ENCODE data around the gene PBXIP1. TPM values are rescaled to one million over a fixed set of nuclear protein-coding genes. Genes with fewer than 3 reads are reported as not detected.
"Not testable (repeated sequence)": the region's sequence is repeated elsewhere in the genome, so short reads cannot be mapped to it uniquely, and the experiment has no call there.

Gene PBXIP1
- total RNA-seq, 1 donor from 2014 or later = 56.2 TPM

DNA sequence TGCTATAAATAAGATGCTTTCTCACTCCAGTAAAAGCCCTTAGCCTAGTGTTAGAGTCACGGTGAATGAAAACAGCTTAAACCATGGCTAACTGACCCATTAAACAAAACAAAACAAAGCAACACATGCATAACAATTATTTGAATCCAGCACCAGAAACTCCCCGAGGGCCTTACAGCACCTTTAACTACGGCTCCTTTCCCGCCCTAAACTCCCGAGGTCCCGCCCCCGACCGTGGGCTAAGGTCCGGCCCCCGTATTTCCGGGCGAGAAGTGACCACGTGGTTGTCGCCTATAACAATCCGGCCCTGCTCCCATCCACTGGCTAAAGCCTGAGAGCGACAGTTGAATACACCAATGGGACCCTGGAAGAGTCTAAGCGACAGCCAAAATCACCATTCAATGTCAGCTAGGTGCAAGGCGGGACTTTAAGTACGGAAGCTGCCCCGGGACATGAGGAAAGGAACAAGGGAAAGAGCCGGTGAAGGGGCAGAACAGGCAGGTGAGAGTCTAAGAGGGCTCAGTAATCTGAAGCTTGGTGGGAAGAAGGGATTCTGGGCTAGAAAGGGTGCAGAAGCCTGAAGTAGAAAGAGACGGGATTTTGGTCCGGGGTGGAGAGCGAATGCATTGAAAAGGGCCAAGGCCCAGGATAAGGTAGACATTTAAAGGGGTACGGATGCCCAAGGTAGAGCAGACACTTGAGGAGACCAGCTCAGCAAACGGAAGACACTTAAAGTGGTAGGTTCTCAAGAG, 27.2 kb upstream of the PBXIP1 start, which contains the start of gene FLAD1:
Gene FLAD1, plus strand, starts transcription at position 448 of the 752 bp plus-strand sequence. CDS start 351 bp downstream, outside the sequence.
- H3K4me3 Mint-ChIP-seq = no peak within 1 kb of the TSS
- H3K27me3 Mint-ChIP-seq (ENCODE audit: low read depth) = no peaks in the 10 kb centered on the region
- H3K36me3 Mint-ChIP-seq = peaks cover 13% of the 10 kb centered on the region
- H3K9me3 Mint-ChIP-seq = no peaks in the 10 kb centered on the region
- H3K27ac Mint-ChIP-seq = no peak within 1 kb of the TSS
- no peak for TF ChIP-seq CTCF (IDR thresholded peaks at IDR 0.05; ENCODE audit: unreplicated experiment)
- peaks cover 9% of the 10 kb centered on the region for H3K4me1 Mint-ChIP-seq
- peak; percentile 93 to 94 for DNase-seq (ENCODE audit: low spot score in 2 of 2, unreplicated experiment in 2 of 2)

- H3K27ac Mint-ChIP-seq = no peak overlapping the region
- no peaks in the 10 kb centered on the region for H3K27me3 Mint-ChIP-seq (ENCODE audit: low read depth)
- no peak for TF ChIP-seq CTCF (IDR thresholded peaks at IDR 0.05; ENCODE audit: unreplicated experiment)
- no peak overlapping the region for H3K4me3 Mint-ChIP-seq
- H3K9me3 Mint-ChIP-seq = no peaks in the 10 kb centered on the region
- H3K36me3 Mint-ChIP-seq = peaks cover 13% of the 10 kb centered on the region
- no peak for DNase-seq (ENCODE audit: low spot score in 2 of 2, unreplicated experiment in 2 of 2)
- peaks cover 13% of the 10 kb centered on the region for H3K4me1 Mint-ChIP-seq
Observed at GRCh38 chr1:154982341-154982740, 26.4 kb upstream of the PBXIP1 start.

DNA sequence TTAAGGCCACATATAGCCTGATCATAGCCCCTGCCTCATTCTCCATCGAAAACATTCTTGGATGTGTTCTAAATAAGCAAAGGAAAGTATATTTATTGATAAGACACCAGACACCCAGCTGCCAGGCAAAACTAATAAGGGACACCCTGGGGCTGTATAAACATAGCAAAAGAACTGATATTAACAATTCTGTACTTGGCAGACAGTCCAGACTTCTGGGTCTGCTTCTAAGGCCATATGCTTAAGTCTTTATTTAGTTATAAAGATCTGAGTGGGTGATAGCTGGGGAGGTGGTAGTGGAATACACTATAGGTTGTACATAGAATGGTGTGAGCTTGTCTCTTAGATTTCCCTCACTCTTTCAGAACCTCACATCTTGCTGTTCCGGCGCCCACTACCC, 22.5 kb upstream of the PBXIP1 start:
- H3K36me3 Mint-ChIP-seq = peaks cover 11% of the 10 kb centered on the region
- TF ChIP-seq CTCF (IDR thresholded peaks at IDR 0.05; ENCODE audit: unreplicated experiment) = no peak
- no peaks in the 10 kb centered on the region for H3K27me3 Mint-ChIP-seq (ENCODE audit: low read depth)
- H3K27ac Mint-ChIP-seq = no peak overlapping the region
- DNase-seq (ENCODE audit: low spot score in 2 of 2, unreplicated experiment in 2 of 2) = no peak
- H3K9me3 Mint-ChIP-seq = no peaks in the 10 kb centered on the region
- peaks cover 6% of the 10 kb centered on the region for H3K4me1 Mint-ChIP-seq
- no peak overlapping the region for H3K4me3 Mint-ChIP-seq

- Mint-ChIP-seq H3K27ac (peak overlapping the region; percentile 50), H3K36me3 (peaks cover 11% of the 10 kb centered on the region)
- H3K9me3 Mint-ChIP-seq; H3K4me3 Mint-ChIP-seq; DNase-seq (ENCODE audit: low spot score in 2 of 2, unreplicated experiment in 2 of 2); H3K27me3 Mint-ChIP-seq (ENCODE audit: low read depth); H3K4me1 Mint-ChIP-seq: not testable (repeated sequence)
Observed at GRCh38 chr1:154977762-154978161, 21.9 kb upstream of the PBXIP1 start.

GRCh38 chr1:154975409-154976059, 19.6 kb upstream of the PBXIP1 start:
- TF ChIP-seq CTCF (IDR thresholded peaks at IDR 0.05; ENCODE audit: unreplicated experiment) = no peak
- Mint-ChIP-seq H3K9me3 (no peaks in the 10 kb centered on the region), H3K4me1 (peaks cover 28% of the 10 kb centered on the region)

GRCh38 chr1:154974808-154975408, 19.0 kb upstream of the PBXIP1 start:
- Mint-ChIP-seq H3K4me1 (peaks cover 31% of the 10 kb centered on the region), H3K9me3 (no peaks in the 10 kb centered on the region), H3K27ac (no peak overlapping the region), H3K36me3 (peaks cover 9% of the 10 kb centered on the region), H3K4me3 (no peak overlapping the region), H3K27me3 (ENCODE audit: low read depth) (no peaks in the 10 kb centered on the region)
- no peak for TF ChIP-seq CTCF (IDR thresholded peaks at IDR 0.05; ENCODE audit: unreplicated experiment)
- peak; percentile 91 to 95 for DNase-seq (ENCODE audit: low spot score in 2 of 2, unreplicated experiment in 2 of 2)

More at GRCh38 chr1:154975409-154976059, 19.6 kb upstream of the PBXIP1 start:
- Mint-ChIP-seq H3K36me3 (peaks cover 9% of the 10 kb centered on the region), H3K27me3 (ENCODE audit: low read depth) (no peaks in the 10 kb centered on the region), H3K4me3 (no peak overlapping the region), H3K27ac (no peak overlapping the region)
- no peak for DNase-seq (ENCODE audit: low spot score in 2 of 2, unreplicated experiment in 2 of 2)
